IPS-NIHi7 (cell line): ENCODE data around the gene MRNIP.

ENCODE experiments used
- DNase-seq: peaks from one replicate; pipeline ENCODE4 v3.0.0; 2012; ENCODE audit warnings: mixed read lengths; ENCODE audit errors: extremely low spot score

MRNIP gene, protein sequence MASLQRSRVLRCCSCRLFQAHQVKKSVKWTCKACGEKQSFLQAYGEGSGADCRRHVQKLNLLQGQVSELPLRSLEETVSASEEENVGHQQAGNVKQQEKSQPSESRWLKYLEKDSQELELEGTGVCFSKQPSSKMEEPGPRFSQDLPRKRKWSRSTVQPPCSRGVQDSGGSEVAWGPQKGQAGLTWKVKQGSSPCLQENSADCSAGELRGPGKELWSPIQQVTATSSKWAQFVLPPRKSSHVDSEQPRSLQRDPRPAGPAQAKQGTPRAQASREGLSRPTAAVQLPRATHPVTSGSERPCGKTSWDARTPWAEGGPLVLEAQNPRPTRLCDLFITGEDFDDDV

DNA sequence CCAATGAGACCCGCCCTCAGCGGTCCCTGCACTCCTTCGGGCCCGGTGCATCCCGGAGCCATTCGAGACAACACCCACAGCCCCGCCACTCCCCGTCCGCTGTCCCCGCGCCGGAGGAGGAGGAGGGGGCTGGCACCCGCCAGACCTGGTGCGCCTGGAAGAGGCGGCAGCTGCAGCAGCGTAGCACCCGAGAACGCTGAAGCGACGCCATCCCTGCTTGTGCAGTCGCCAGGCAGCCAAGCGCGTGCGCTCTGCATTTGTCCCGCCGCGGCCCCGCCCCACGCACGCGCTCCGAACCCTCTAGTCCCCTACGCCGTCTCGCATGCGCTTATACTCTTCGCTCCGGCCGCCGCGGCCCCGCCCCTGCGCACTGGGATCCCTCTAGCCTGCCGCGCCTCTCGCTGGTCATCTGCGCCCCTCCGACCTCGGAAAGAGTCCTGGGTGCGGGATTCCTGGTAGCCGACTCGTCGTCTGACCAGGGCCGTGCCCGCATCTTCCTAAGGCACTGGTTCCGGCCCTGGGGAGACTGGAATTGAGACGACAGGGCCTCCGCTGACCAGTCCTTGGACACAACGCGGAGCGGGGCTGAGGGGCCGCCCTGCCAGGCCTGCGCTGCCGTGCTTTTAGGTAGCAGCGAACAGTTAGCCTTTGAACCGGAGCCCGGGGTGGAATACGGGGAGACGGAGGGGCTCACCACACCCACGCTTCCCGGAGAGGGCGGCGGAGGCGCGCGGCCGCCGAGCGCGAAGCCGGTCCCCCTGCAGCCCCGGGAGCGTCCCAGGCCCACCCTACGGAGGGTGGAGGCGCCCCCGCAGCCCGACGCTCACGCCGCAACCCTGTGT is at the start of gene MRNIP:
Gene MRNIP, minus strand, starts transcription at position 232 of the 842 bp plus-strand sequence. Its CDS starts 21 bp downstream, at position 211.
- DNase-seq = peak; percentile 94

DNA sequence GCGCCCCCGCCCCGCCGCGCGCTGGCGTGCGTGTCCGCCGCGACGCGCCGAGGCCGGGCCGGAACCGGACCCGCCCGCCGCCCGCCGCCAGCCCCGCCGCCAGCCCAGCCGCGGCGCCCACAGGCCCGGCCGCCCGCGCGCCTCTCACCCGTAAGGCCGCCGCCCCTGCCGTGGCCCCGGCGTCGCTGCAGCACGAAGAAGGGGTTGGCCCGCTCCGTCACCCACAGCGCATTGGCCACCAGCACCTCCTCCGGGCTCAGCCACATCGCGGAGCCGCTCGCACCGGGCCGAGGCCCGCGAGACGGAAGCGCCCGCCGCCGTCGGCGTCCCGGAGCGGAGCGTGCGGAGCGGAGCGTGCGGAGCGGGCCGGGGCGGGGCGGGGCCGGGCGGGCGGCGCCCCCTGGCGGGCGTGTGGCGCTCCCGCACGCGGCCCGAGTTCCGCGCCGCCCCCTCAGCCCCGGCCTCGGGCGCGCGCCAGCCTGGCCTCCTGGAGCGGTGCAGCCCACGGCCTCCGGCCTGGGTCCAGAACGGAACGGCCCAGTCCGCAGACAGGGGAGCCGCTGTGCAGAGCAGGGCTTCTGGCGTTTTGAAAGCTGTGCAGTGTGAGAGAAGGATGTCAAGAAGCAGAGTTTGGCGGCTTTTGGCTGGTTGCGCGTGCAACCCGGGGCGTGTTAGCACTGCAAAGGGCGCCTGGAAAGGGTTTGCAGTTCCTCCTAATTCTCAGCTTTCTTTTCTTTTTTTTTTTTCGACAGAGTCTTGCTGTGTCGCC is 49.1 kb upstream of the MRNIP start, which contains the start of gene TBC1D9B:
Gene TBC1D9B, minus strand, starts transcription at position 342 of the 769 bp plus-strand sequence. Its CDS starts 76 bp downstream, at position 266.
- peak; percentile 87 for DNase-seq

DNA sequence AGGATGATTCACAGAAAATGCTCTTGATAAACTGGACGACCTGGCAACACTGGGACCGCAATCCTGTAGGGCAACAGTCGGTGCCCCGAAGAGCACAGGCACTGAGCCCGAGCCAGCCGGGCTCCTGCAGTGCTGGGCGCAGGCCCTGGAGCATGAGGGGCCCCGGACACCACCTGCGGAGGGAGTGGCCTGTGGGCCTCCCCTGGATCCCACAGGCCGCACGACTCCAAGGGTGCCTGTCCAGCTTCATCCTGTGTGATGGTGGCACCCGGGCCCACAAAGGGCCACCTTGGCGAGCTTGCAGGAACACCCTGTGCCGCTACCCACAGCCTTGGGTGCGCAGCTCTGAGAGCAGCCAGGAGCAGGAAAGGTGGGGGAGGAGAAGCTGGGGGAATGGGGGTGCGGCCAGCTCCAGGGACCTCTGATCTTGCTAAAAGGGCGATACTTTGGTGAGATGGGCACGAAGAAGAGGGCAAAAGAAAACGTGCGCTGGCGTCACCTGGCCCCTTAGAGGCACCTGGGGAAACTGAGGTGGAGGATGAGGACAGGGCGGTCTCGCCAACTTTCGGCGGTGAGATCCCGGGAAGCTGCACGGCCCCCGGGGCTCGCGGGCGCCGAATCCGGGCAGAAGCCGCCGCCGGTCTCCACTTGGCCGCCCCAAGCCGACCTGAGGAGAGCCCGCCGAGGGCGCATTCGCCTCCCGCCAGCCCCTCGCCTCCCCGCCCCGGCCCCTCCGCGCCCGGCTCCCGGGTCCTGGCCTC is 48.4 kb upstream of the MRNIP start:
- peak; percentile 43 for DNase-seq

DNA sequence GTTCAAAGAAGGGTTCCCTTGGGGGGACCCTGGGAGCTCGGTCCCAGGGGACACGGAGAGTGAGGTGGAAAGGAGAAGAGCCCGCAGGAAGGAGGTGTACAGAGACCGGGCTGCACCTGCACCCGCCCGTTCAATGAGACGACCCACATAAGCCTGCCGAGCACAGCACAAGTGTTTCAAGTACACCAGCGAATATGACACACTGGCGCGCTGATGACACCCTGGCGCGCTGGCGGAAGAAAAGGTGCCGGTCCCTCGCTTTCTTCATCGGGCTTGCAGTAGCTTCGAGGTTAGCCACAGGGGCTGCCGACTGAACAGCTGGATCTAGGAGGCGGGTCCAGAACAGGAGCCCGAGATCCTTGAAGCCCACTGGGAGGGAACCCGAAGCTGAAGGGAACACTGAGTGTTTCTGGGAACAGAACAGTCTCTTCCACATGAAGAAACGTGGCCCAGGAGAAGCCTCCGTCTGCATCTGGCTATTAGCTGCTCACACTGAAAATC is 47.7 kb upstream of the MRNIP start:
- no peak for DNase-seq

DNA sequence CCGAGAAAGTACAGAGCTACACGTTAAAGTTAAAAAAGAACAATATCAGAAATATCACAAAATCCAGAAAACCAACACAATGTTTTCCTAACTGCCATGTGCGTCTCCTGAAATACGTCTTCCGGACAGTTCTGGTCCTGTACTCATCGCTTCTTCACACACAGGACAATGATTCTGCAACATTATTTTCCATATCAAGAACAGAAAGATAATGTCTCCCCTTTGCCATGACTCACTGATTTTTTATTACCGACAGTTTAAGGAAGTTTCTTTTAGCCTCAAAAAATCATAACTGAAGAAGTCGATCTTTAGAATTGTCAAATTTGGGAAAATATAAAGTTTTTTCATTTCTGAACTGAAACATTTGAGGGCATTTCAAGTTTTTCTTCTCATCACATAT is 46.5 kb upstream of the MRNIP start:
- no peak for DNase-seq

DNA sequence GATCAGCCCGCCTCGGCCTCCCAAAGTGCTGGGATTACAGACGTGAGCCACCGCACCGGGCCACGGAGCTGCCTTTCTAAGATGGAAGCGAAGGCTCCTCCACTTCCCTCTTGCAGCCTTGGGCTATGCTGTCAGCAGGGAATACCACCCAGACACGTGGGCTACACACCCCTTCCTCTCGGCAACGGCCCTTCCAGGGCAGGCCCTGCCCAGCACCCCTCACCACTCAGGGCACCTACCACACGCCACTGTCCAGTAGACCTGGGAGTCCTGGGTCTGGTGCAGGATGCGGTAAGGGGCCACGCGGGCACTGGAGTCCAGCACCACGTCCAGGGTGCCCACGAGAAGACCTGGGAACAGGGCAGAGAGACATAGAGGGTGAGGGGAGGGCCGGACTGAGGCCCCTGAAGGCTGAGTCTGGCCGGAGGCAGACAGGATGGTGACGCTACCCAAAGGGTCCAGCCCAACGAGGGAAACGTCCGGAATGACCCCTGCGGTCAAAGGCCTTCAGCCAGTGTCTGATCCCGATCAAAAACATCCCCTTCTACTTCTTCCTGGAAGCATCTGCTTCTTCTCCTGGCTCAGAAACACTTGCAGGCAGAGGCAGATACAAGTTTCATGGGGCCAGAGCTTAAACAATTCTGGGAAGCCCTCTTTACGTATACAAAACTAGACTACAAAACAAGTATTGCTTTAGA is 46.0 kb upstream of the MRNIP start:
- DNase-seq = no peak

DNA sequence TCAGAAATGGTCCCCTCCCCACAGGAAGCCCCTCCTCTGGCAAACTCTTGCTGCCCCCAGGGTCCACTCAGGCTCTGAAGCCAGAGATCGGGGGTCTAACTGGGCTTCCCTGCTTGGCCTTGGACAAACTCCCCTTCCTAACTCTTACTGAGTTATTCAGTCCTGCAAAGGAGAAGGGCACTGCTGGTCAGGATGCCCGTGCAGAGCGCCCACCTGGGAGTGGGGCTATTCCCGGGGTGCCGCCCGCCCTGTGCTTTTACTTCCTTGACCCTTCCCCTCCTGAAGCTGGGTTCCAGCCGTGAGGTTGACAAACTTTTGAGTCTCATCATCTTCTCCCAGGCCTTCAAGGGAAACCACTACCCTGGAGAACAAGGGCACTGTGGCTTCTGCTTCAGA is 44.1 kb upstream of the MRNIP start:
- DNase-seq = no peak

DNA sequence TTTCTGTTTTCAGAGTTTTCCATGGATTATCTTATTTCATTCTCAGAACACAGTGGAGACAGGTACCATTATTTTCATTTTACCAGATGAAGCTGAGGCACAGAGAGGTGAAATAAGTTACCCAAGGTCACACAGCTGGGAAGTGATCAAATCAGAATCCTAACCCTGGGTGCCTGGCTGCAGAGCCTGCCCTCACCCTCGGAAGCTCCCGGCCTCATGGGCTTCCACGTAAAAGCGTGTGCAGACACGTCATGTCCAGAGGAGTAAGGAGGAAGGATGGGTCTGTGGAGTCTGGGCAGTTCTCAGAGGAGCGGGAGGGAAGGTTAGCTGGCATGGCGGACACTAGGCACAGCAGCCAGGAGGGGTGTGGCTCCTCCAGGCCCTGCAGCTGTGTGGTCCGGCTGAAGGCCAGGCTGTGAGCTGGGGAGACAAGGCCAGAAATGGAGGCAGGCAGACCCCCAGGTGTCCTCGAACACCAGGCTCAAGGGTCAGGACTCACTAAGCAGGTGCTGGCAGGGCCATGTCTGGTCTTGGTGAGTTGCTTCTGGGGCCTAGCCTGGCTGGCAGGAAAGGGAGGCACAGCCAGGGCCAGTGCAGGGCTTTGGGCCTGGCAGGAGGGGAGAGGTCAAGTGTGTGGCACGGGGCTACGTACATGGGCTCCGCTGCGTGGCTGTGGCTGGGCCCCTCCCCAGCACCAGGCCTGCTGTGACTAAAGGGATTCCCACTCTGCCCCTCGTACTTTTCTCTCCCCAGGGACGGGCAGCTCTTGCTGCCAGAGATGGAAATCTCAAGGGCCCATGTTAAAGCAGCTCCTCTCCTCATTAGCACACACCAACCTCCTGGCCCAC is 43.5 kb upstream of the MRNIP start:
- no peak for DNase-seq

DNA sequence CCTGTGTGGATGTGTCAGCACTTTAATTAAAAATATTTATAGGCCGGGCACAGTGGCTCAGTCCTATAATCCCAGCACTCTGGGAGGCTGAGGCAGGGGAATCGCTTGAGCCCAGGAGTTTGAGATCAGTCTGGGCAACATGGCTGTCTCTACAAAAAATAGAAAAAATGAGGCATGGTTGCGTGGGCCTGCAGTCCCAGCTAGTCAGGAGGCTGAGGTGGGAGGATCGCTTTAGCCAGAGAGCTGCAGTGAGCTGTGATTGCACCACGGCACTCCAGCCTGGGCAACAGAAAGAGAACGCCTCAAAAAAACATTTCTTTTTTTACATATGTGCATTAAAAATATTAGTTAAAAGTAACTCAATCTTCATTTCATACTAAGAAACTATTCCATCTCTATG is 42.8 kb upstream of the MRNIP start:
- DNase-seq = no peak

DNA sequence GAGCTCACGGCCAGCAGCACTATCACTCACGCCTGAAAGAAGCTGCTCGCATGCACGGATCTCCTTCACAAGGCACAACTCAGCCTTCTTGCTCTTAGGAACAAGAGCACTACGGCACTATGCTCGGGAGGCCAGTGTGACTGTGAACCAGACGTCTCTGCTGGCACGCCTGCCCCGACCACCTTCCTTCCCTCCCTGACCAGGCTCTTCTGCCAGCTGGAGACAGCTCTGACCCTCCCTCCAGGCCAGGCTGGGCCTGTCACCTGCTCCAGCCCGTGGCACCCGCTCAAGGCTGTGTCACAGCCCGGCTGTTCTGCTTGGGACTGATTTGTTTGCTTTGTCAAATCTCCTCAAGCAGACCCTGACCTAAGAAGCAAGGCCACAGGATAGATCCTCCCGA is 42.1 kb upstream of the MRNIP start:
- DNase-seq = no peak

DNA sequence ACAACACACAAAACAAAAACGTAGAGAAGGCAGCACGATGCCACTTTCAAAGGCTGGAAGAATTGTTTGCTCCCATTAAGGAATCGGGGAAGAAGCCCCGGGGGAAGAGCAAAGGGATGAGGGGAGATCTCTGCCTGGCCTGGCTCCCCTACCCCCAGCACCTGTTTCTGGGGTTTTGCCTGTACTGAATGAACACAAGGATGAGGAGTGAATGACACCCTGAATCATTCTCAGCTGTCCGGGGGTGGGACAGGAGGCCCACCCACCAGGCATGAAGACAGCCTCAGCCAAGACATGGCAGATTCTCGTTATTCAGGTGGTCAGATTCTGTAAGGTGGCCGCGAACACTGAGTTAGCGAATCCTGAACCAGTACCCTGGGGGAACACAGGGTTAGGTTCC is 41.6 kb upstream of the MRNIP start:
- DNase-seq = no peak

DNA sequence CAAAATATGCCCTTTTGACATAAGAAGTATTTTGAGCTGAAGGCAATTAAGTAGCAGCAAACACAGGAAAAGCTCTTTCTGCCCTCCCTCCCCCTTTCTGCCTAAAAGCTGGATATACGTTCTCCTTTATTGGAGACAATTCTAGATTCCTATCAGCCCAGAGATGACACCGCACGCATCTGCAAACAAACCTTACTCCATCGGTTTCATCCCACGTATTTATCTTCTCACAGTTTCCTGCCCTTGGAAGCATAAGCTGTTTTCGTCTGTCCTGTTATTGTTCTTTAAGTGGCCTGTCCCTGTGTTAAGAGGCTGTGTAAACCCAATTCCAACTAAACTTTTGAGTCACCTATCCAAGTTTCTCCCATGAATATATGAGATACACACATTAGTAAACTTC is 37.2 kb upstream of the MRNIP start:
- no peak for DNase-seq

DNA sequence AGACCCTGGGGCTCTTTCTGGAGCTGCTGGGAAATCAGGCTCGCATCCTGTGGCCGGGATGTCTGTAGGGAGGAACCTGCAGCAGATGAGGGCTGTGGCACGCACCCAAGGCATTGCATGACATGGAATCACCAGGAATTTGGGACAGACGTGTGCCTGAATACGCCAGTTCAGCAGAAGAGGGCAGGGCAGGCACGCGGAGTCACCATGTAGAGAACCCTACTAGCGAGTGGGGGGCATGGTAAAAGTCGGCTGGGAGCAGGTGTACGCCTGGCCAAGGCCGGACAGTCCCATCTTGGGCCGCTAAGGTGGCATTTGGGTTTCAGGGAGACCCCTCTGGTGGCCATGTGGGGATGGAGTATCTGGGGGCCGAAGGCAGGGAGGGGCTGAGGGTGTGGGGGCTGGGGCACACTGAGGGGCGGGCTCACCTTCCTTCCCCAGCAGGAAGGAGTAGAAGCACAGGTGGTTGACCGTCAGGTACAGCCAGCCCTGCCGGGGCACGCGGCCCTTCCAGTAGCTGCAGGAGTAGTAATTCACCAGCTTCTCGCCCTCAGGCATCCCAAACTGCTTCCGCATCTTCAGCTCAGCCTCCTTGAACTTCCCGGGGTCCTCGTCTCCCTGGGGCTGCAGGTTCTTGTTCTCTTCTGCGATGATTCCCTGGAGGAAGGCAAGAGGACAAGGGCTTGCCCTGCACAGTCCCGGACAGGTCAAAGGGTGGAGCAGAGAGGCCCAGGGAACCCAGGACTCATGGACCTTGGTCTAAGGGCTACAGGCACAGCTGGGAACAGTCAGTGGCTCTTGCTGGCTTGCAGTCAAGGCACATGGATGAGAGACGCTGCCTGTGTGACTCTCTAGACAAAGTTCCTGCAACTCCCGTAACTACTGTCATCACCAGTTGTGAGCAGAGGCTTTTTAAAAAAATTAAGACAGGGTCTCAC is 35.6 kb upstream of the MRNIP start:
- DNase-seq = no peak

DNA sequence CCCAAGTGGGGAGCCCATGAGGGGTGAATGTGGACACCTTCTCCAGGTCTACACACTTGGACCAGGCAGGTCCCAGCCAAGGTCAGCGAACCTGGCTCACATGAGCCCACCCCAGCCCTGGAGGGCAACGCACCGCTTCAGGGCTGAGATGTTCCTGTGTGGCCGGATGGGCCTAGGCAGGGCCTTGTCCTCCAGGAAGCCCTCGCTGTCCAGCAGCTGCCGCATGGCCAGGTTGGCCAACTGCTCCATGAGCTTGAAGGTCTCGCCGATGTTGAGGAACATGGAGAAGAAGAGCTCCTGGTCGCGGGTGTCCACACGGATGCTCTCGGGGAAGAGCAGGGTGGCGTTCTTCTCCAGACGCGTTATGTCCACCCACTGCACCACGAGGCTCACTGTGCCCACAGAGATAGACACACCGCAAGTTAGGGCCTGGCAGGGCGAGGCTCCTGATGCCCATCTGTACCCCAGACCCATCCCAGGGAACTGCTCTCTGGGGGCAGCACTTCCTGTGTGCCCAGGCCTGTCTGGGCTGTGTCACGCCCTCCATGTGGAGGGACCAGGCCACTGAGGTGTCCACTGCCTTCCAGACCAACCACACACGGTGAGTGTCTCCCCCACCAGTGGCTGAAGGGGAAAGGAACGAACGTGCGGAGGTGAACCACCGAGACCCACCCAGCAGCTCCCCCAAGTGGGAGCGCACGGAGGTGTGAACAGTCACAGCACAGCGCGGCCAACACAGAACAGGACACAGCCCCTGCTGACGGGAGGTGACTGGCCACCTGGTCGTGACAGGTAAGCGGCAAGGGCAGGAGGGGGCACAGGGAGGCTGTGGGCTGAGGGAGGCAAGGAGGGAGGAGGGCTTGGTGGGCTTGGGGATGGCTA is 34.7 kb upstream of the MRNIP start:
- no peak for DNase-seq

DNA sequence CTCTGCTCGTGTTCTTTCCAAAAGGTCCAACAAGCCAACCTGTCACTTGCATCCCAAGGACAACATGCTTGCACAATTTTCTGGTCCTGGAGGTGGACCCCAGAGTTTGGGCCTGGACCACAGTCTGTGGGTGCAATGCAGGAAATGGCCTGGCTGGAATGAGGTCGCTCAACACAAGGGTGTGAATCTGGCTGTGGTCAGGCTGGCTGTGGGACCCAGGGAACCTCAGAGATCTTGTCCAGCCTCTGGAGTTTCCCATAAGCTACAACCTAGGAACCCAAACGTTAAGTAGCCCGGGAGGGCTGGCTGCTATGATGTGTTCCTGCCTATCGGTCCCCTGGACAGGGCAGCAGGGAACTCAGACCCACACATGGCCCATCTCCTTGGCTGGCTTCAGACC is 33.6 kb upstream of the MRNIP start:
- DNase-seq = no peak

DNA sequence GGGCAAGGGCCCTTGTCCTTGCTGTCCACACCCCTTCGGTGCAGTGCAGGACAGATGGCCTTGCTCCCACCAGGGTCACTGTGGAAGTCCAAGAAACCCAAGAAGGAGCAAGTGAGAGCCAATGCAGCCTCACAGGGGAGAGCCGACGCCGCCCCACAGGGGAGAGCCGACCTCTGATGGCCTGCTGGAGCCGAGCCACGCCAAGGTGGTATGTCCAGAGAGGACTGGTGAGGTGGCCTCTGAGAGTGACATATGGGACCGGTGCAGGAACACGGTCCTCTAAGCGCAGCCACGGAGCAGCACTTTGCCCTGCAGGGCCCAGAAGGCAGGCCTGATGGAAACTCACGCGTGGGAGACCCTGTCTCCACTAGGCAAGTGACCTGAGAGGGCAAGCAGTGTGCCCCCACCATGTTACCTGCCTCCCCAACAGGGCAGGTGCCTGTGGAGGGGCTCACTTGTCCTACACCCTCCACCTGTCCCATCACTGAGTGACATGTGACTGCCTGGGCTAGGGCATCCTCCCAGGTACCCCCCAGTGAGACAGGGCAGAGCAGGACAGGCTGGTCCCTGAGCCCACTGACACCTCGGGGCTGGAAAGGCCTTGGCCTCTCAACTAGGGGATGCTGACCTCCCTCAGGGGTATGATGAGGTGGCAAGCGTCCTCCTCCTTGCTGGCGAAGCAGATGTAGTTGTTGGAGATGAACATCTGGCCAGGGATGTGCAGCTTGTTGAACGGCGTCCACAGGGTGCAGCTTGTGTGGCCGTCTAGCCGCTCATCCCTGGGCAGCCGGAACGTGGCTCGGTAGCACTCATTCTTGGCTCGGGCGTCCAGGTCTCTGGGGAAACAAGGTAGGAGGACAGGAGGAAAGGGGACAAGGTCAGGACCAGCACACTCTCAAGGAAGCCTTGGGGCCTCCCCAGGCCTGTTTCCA is 32.4 kb upstream of the MRNIP start:
- no peak for DNase-seq
